Neural cell (in vitro differentiated cells): ENCODE data around the gene DPH6.

ENCODE experiments used
- CTCF ChIP-seq: fragments of 450-650 bp; IDR thresholded peaks from 2 replicates; pipeline ENCODE4 v1.5.1; 2014; ENCODE audit warnings: antibody characterized with exemption, mild to moderate bottlenecking, moderate library complexity; ENCODE audit not compliant: poor library complexity, severe bottlenecking
- EP300 ChIP-seq: fragments of 450-650 bp; conservative IDR thresholded peaks from 2 replicates; pipeline ENCODE4 v1.6.1; 2014; ENCODE audit warnings: antibody characterized with exemption, mild to moderate bottlenecking, moderate library complexity; ENCODE audit not compliant: poor library complexity, severe bottlenecking
- EZH2 ChIP-seq: fragments of 200-600, 300-800 bp; shearing (Covaris generic), sonication (generic); IDR thresholded peaks from 2 replicates; pipeline ENCODE4 v1.6.1; 2014; ENCODE audit warnings: antibody characterized with exemption, low read length, borderline replicate concordance, mild to moderate bottlenecking; ENCODE audit not compliant: insufficient read depth, poor library complexity, severe bottlenecking
- MXI1 ChIP-seq: fragments of 450-650 bp; conservative IDR thresholded peaks from 2 replicates; pipeline ENCODE4 v1.6.1; 2014; ENCODE audit warnings: antibody characterized with exemption, mild to moderate bottlenecking; ENCODE audit not compliant: poor library complexity, severe bottlenecking
- POLR2AphosphoS5 ChIP-seq: IDR thresholded peaks from 2 replicates; pipeline ENCODE4 v1.6.1; 2012
- REST ChIP-seq: IDR thresholded peaks from 2 replicates; pipeline ENCODE4 v1.6.1; 2012; ENCODE audit warnings: borderline replicate concordance
- SMC3 ChIP-seq: fragments of 450-650 bp; conservative IDR thresholded peaks from 2 replicates; pipeline ENCODE4 v1.6.1; 2014; ENCODE audit warnings: antibody characterized with exemption, mild to moderate bottlenecking, moderate library complexity; ENCODE audit not compliant: poor library complexity
- TAF1 ChIP-seq: IDR thresholded peaks from 2 replicates; pipeline ENCODE4 v1.6.1; 2012; ENCODE audit warnings: low read depth

DNA sequence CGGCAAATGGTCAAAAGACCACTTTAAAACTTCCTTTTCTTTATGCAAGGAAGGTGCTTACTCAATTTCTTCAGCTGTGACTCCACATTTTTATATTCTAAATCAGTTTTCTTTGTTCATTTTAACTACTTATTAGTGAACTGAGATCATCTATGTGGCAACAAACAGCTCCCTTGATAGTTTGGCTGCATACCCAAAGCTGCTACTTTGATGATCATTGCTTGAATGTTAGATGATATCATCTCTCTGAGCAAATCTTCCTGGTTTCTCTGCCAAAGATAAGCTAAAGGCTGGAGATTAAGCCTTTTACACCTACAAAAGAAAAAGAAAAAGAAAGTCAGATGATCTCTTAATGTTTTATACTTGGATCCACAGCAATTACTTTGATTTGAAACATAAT is 95.5 kb downstream of the DPH6 start:
- no peak for TF ChIP-seq EZH2
- TF ChIP-seq CTCF, result no peak
- no peak for TF ChIP-seq SMC3
- TF ChIP-seq EP300, result no peak
- no peak for TF ChIP-seq POLR2AphosphoS5
- no peak for TF ChIP-seq REST
- TF ChIP-seq MXI1, result no peak
- TF ChIP-seq TAF1, result no peak
